GM18858 (cell line): Measurements from ENCODE around the gene MDGA2.

ENCODE experiments used
- ATAC-seq: cut with Tn5 transposase; IDR thresholded peaks from one replicate; pipeline ENCODE4 v1.9.1; 2021; ENCODE audit not compliant: unreplicated experiment

MDGA2 gene

GRCh38 chr14:47154276-47154797, 521.1 kb downstream of the MDGA2 start:
- ATAC-seq, result no peak

- no peak for ATAC-seq
Measured at GRCh38 chr14:47153746-47154145, 521.7 kb downstream of the MDGA2 start.

DNA sequence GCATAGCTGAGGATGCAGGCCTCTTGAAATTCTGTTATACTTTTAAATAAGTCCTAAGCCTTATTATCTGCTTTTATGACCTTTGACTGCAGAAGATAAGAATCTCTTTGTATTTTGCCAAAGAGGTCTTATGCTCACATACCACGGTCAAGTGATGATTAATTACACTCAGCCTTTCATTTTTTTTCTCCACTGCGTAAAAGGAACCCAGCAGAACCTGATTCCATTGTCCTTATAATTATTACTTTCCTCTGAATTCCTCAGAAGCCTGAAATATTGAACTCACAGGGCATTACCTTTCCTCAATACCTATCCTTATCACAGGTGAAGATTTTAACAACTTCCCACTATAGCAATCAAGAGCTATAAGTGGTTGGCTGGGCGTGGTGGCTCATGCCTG, 525.1 kb downstream of the MDGA2 start:
- no peak for ATAC-seq

DNA sequence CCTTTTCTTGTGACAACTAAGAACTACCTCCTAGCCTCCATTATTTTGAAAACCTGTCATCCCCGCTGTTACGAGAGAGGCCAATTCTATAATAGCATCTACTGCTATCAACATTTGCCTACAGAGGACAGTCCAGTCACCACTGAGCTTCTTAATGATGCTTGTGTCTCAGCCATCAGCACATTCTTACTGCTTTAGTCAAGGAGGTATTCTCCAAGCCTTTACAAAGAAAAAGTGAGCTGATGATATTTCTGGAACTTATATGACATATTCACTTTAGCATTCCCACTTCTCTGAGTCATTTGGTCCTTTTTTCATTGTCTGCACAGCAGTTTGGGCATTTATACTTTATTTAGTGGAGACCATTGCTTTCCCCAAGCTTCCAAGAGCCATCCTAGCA, 526.1 kb downstream of the MDGA2 start:
- no peak for ATAC-seq

GRCh38 chr14:47148686-47149085, 526.7 kb downstream of the MDGA2 start:
- no peak for ATAC-seq

GRCh38 chr14:47120645-47121044, 554.8 kb downstream of the MDGA2 start:
- no peak for ATAC-seq

GRCh38 chr14:47103771-47104170, 571.6 kb downstream of the MDGA2 start:
- no peak for ATAC-seq

GRCh38 chr14:47102472-47102871, 572.9 kb downstream of the MDGA2 start:
- ATAC-seq, result no peak

DNA sequence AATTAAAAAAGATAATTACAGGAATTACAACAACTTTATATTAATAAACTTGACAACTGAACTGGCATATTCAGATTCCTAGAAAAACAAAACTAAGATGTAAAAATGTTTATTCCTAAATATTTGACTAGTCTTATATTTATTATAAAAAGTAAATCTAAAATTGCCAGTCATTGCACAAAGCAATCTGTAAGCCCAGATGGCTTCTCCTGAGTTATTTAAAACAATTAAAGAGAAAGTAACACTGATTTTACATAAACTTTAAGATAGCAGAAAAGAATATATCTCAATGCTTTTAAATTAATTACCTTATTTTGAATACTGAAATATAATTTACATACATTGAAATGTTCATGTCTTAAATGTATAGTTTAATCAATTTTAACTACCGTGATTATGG, 589.7 kb downstream of the MDGA2 start:
- no peak for ATAC-seq

DNA sequence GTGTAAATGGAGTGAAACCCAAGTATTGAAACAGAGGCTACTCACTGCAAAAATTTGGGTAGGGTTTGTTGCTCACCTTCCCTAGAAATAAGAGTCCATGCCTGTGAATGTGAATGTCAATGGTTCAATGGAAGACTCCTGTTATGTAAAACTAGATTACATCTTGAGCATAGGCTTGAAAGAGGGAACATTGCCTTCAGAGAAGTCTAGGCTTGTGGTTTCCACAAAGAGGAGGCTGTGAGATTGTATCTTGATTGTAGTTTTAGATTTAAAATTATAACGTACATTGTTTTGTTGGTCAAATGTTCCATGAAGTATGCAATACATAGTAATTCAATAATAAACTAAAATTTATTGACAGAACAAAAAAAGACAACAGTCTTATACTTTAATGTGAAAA, 610.1 kb downstream of the MDGA2 start:
- ATAC-seq, result no peak

- ATAC-seq, result no peak
Measured at GRCh38 chr14:47060050-47060449, 615.4 kb downstream of the MDGA2 start.

GRCh38 chr14:47057364-47057763, 618.0 kb downstream of the MDGA2 start:
- ATAC-seq, result no peak

- no peak for ATAC-seq
Measured at GRCh38 chr14:47044841-47045240, 630.6 kb downstream of the MDGA2 start.

DNA sequence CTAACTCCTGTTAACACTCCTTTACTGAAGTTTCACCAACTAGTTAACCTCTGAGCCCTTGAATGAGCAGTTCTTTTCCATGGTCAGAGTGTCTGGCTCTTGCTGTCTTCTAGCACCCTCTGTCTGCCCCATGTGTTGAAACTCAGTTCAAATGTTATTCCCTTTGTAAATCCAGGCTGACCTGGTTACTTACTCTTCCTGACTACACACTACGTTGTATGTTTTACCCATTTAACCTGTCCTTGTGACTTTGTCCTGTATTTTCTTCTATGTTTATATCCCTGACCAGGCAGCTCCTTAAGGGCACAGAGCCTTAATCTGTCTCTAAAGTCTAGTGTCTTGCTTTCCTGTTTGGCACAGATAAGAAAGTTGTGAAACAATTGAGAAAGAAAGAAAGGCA, 634.9 kb downstream of the MDGA2 start:
- ATAC-seq, result no peak

- ATAC-seq, result no peak
Measured at GRCh38 chr14:47039336-47039735, 636.1 kb downstream of the MDGA2 start.

DNA sequence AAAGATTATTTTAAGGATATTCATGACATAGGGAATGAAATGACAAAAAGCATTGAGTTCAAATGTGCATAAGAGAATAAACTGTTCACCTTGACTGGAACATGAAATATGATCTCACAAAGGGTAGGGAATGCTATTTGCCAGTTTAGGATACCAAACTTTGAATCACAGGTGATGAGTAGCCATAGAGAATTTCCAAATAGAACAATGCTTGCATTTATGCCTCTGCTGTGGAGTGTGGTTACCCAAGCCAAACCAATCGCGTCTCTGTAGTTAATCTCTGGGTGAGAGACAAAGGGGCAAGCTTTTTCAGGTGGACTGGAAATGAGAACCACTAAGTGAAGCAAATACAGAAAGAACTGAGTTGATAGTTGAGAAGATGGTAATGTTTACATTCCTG, 652.7 kb downstream of the MDGA2 start:
- no peak for ATAC-seq

DNA sequence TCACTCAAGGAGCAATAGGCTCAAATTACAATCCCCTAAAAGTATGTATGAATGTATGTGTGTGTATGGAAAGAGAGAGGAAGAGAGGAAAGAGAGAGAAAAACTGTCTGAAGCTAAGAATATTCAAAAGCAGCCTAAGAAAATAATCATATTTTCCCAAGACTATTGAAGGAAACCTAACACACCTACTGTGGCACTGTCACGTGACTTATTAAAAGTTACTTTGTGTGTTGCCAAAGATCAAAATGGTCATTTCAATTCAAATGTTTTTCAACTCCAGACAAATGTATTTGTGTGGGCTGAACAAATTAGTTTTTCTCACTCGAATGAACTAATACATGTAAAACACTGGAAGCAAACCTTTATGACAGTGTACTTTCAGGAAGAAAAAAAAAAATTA, 654.9 kb downstream of the MDGA2 start:
- ATAC-seq, result no peak

- ATAC-seq, result no peak
Measured at GRCh38 chr14:47012533-47013280, 662.7 kb downstream of the MDGA2 start.

- ATAC-seq, result no peak
Measured at GRCh38 chr14:47009615-47010014, 665.8 kb downstream of the MDGA2 start.

- ATAC-seq, result no peak
Measured at GRCh38 chr14:47008732-47009131, 666.7 kb downstream of the MDGA2 start.

GRCh38 chr14:46999661-47000060, 675.7 kb downstream of the MDGA2 start:
- ATAC-seq, result no peak

DNA sequence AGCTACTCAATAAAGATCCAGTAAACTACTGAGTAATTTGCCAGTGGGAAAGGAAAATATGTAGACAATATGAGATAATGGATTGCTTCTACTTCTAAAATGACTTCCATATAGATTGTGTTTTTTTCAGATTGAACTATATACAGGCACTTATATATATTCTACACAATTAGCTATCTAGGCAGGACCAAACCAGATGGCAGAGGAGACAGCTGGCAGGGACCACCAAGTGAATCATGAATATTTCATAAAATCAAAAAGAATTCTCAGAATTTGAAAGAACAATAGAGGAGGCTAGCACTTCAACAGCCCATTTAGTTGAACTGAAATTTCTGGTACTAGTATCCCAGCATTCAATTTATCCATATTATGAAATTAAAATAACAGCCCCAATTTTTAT, 685.8 kb downstream of the MDGA2 start:
- ATAC-seq, result no peak

DNA sequence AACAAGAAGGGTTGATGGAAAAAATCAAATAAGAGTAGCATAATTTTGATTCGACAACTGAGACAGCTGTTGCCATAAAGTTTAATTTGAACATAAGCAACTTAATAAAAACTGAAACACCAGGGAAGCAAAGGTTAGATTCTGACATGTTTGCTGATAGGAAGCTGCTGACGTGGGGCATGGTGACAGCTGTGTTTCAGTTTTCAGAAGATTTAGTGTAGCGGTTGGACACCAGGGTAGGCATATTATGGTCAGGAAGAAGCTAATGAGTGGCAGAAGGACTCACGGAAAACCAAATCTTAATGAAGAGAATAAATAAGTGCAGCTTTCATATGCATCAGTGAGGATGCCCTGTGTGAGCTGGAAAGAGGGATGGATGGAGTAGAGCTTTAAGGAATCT, 687.1 kb downstream of the MDGA2 start:
- no peak for ATAC-seq
